Progenitor cell of endocrine pancreas (in vitro differentiated cells): ENCODE results near the gene CCDC90B. TPM values are rescaled to one million over a fixed set of nuclear protein-coding genes. Genes with fewer than 3 reads are reported as not detected.

Experiments
- DNase-seq: peaks from one replicate; pipeline ENCODE4 v3.0.0; 2021; ENCODE audit warnings: low spot score; ENCODE audit not compliant: unreplicated experiment
- H3K27ac Mint-ChIP-seq: 2 replicates; pipeline ENCODE4 v1.8.0; 2021; ENCODE audit warnings: mild to moderate bottlenecking, moderate library complexity, mixed read lengths
- H3K27me3 Mint-ChIP-seq: 2 replicates; pipeline ENCODE4 v1.8.0; 2021; ENCODE audit warnings: mixed read lengths
- H3K36me3 Mint-ChIP-seq: 2 replicates; pipeline ENCODE4 v1.8.0; 2022; ENCODE audit warnings: mixed read lengths; ENCODE audit not compliant: insufficient read depth
- H3K4me1 Mint-ChIP-seq: 2 replicates; pipeline ENCODE4 v1.8.0; 2021; ENCODE audit warnings: low read depth, mixed read lengths
- H3K4me3 Mint-ChIP-seq: 2 replicates; pipeline ENCODE4 v1.8.0; 2021; ENCODE audit warnings: low read depth, mild to moderate bottlenecking, moderate library complexity, mixed read lengths
- H3K9me3 Mint-ChIP-seq: 2 replicates; pipeline ENCODE4 v1.8.0; 2021; ENCODE audit warnings: low read depth, mixed read lengths
- total RNA-seq: library from RNA; stranded (reverse); gene quantifications from 2 replicates; pipeline ENCODE4 v1.2.1, GENCODE V29; 2021
- TF ChIP-seq, protein P1 (sequence below): fragments of 200-600 bp; sonication (generic); IDR thresholded peaks from one replicate; pipeline ENCODE4 v1.5.0; 2021; ENCODE audit warnings: antibody characterized with exemption, mild to moderate bottlenecking; ENCODE audit not compliant: unreplicated experiment

The CCDC90B gene
- total RNA-seq, 1 donor from 2014 or later, result 47.0 TPM

GRCh38 chr11:83256602-83257340 lies 29.4 kb downstream of the CCDC90B start:
- Mint-ChIP-seq H3K36me3 (peaks cover 10% of the 10 kb centered on the region), H3K27me3 (no peaks in the 10 kb centered on the region), H3K27ac (peak overlapping the region; percentile 6), H3K9me3 (no peaks in the 10 kb centered on the region), H3K4me3 (no peak overlapping the region), H3K4me1 (peaks cover 23% of the 10 kb centered on the region)
- DNase-seq, result no peak
- TF ChIP-seq, protein P1, sequence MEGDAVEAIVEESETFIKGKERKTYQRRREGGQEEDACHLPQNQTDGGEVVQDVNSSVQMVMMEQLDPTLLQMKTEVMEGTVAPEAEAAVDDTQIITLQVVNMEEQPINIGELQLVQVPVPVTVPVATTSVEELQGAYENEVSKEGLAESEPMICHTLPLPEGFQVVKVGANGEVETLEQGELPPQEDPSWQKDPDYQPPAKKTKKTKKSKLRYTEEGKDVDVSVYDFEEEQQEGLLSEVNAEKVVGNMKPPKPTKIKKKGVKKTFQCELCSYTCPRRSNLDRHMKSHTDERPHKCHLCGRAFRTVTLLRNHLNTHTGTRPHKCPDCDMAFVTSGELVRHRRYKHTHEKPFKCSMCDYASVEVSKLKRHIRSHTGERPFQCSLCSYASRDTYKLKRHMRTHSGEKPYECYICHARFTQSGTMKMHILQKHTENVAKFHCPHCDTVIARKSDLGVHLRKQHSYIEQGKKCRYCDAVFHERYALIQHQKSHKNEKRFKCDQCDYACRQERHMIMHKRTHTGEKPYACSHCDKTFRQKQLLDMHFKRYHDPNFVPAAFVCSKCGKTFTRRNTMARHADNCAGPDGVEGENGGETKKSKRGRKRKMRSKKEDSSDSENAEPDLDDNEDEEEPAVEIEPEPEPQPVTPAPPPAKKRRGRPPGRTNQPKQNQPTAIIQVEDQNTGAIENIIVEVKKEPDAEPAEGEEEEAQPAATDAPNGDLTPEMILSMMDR, result no peak

GRCh38 chr11:83255366-83255765 lies 30.8 kb downstream of the CCDC90B start:
- Mint-ChIP-seq H3K9me3 (no peaks in the 10 kb centered on the region), H3K27ac (peak overlapping the region; percentile 17), H3K4me1 (peaks cover 23% of the 10 kb centered on the region), H3K4me3 (no peak overlapping the region), H3K36me3 (peaks cover 7% of the 10 kb centered on the region), H3K27me3 (no peaks in the 10 kb centered on the region)
- TF ChIP-seq, protein P1, result no peak
- DNase-seq, result no peak

GRCh38 chr11:83252941-83253340 lies 33.2 kb downstream of the CCDC90B start:
- no peak overlapping the region for H3K4me3 Mint-ChIP-seq
- H3K4me1 Mint-ChIP-seq, result peaks cover 23% of the 10 kb centered on the region
- no peak for DNase-seq
- no peaks in the 10 kb centered on the region for H3K27me3 Mint-ChIP-seq
- no peaks in the 10 kb centered on the region for H3K9me3 Mint-ChIP-seq
- TF ChIP-seq, protein P1, result no peak
- no peak overlapping the region for H3K27ac Mint-ChIP-seq
- H3K36me3 Mint-ChIP-seq, result peaks cover 5% of the 10 kb centered on the region

DNA sequence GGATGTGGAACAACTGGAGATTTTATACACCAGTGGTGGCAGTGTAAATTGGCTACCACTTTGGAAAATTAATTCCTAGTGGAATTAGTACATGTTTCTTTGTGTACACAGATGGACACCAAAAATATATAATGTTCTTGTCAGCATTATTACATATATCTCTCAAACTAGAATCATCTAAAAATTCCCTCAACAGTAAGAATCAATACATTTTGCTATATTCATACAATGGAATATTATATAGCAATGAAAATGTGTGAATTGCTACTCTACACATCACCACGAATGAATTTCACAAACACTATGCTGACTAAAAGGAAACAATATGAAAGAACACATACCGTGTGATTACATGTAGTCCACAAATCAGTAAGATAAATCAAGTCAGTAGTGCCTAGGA lies 33.9 kb downstream of the CCDC90B start:
- TF ChIP-seq, protein P1, result no peak
- Mint-ChIP-seq H3K4me3 (no peak overlapping the region), H3K4me1 (peaks cover 21% of the 10 kb centered on the region), H3K27me3 (no peaks in the 10 kb centered on the region), H3K27ac (no peak overlapping the region), H3K36me3 (peaks cover 5% of the 10 kb centered on the region), H3K9me3 (no peaks in the 10 kb centered on the region)
- DNase-seq, result no peak

DNA sequence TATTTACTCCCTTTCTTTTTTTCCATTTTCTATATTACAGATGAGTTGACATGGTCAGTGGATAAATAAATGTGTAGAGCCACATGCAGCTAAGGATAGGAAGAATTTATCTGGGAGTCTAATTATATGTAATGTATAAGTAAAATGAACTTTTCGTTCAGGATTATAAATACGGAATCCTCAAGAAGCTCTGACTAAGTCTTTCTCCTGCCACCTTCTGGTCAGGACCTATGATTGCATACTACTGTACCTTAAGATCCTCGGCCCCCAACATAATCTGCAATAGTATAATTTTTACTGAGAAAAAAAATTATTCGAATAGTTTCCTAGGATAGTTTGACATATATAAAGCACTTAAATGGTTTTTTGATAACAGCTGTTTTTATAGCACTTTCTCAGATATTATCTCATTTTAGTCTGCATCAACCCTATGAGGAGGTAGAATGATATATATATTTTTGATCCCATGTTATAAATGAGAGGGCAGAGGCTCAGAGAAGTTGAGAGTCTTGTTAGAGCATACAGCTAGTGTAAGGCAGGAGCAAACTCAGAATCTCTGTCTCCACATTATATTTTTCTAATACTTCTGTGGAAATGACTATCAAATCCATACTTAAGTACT lies 36.1 kb downstream of the CCDC90B start:
- H3K27me3 Mint-ChIP-seq, result no peaks in the 10 kb centered on the region
- H3K36me3 Mint-ChIP-seq, result peaks cover 4% of the 10 kb centered on the region
- H3K27ac Mint-ChIP-seq, result no peak overlapping the region
- no peak for DNase-seq
- TF ChIP-seq, protein P1, result peak; percentile 69
- peaks cover 4% of the 10 kb centered on the region for H3K4me1 Mint-ChIP-seq
- no peaks in the 10 kb centered on the region for H3K9me3 Mint-ChIP-seq
- no peak overlapping the region for H3K4me3 Mint-ChIP-seq
